Measurements from ENCODE around the gene CNGA1.
"Not testable (repeated sequence)": the region's sequence is repeated elsewhere in the genome, so short reads cannot be mapped to it uniquely, and the experiment has no call there.

CNGA1 gene

DNA sequence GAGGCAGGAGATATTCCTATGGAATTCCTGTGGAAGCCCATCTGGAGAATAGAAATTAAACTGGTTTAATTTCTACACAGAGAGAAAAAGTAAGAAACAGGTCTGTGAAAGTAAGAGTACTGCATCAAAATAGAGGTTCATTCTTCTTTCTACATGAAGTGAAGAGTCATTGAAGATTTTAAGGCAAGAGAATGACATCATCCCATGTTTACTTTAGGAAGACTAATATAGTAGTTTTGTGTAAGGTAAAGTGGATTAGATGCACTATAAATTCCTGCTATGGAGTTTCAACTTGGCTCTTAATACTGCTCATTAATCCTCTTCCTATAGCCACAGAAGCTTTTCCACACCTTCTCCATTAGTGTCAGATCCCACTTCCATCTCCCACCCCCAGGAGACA, 47.6 kb downstream of the CNGA1 start:
- DNase-seq (ENCODE audit: low read depth), result no peak

DNA sequence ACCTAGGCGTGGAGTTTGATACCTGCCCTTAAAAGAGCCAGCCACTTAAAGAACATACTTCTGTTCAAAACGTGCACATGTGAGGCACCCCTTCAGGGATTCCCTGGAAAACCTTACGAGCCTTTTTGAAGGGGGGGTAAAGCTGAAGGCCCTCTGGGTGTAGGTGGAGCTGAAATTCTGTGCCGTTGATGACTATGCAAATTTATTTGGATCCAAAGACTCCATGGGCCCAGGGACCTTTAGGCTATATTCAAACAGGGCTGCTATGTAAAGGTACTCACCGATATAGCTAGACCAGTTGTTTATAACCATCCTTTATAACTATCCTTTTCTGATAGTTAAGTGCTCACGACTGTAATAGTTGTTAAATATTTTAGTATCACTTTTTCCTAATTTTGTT, 61.8 kb downstream of the CNGA1 start:
- DNase-seq (ENCODE audit: low read depth), result no peak

DNA sequence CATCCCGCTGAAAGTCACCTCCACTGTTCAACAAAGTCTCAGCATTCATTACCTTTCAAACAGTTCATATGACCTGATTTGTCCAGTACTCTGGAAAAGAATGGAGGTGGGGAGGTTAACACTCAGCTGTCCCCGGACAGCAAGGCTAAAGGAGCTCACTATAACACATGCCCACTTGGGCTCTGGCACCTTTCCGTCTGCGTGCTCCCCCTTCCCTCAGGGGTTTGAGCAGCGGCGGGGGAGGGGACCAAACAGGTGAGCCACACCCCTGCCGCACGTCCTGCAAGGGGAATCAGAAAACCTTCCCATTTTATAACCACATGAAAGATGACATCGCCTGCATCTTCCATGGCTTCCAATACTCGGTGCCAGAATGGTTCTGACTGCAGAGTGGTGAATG, 62.2 kb downstream of the CNGA1 start:
- DNase-seq (ENCODE audit: low read depth), result no peak

DNA sequence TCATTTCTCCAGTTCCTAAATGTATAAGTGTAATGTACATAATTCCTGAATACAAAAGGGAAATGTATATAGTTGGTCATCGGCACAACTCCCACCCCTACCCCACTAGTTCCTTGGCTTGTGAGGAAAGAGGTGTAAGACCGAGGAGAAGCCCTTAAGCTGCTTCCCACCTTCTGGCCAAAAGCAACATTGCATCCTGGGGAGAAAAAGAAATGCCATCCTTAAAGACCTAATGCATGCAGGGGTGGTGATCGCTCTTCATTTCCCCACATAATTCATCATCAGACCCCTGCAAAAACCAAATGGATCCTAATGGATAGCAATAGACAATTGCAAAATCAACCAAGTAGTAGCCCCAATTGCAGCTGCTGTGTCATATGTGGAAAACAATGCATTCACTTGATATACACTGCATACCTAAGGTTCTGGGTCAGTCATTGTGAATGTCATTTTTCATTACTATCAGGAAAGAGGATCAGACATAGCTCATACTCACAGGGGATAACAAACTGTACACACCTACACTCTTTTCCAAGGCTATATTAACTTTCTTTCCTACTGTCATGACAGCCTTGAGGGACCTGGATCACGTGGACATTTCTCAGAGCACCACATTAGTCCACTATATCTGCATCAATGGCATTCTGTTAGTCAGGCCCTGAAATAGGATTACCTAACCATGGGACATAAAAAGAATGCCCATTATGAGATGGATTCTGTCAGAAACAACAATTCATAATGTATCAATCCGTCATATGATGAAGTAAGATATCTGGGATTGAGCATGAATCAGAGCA, 70.4 kb downstream of the CNGA1 start:
- no peak for DNase-seq (ENCODE audit: low read depth)

DNA sequence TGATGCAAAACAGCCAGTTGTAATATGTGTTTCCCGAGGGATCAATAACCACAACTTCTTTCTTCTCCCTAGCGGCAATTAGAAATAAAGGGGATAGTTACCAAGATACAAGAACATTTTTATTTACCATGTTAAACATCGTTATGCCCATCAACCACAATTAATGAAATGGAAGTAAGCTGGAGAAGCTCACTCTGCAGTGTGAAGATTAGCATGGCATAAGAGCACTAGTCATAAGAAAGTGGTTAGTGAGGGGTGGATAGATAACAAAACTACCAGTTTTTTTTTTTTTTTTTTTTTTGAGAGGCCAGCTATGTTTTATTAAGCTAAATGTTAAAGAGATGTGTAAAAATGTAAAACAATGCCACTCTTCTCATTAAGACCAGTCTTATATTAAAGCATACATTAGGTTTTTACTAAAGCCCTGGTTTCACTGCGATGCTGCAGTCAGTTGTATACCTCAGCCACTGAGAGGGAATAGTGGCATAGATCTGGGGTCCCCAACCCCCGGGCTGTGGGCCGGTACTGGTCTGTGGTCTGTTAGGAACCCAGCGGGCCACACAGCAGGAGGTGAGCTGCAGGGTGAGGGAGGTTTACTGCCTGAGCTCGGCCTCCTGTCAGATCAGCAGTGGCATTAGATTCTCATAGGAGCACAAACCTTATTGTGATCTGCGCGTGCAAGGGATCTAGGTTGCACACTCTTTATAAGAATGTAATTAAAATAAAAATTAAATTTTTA, 74.2 kb downstream of the CNGA1 start:
- no peak for DNase-seq (ENCODE audit: low read depth)

DNA sequence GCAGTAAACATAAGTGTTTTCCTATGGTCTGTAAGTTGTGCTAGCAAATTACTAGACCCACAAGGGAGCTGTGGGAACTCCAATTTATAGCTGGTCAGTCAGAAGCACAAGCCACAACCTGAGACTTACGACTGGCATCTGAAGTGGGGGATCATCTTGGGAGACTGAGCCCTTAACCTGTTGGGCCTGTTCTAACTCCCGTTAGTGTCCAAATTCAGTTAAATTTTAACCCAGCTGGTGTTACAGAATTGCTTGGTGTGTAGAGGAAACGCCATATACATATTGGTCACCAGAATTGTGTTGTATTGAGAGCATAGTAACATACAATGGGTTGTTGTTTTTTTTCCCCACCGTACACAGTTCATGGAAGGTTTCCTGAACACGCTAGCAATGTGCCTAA, 77.0 kb downstream of the CNGA1 start:
- DNase-seq (ENCODE audit: low read depth), result no peak

DNA sequence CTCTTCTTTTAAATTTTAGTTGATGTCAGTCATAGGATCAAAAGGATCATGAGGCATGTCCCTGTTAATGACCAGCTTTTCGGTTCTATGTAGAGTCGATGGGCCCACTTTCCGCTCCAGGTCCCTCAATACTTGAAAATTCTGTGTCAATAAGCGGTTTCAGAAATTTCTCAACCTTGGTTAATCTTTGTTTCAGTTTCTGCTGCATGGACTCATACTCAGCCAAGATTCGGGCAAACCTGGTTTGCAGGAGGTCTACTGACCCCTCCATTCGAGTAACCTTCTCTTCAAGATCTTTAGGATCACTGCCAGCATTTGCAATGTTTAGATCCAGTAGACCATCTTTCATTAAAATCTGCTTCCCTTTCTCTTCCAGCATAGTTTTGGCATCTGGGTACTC, 80.1 kb downstream of the CNGA1 start:
- DNase-seq (ENCODE audit: low read depth), result no peak

DNA sequence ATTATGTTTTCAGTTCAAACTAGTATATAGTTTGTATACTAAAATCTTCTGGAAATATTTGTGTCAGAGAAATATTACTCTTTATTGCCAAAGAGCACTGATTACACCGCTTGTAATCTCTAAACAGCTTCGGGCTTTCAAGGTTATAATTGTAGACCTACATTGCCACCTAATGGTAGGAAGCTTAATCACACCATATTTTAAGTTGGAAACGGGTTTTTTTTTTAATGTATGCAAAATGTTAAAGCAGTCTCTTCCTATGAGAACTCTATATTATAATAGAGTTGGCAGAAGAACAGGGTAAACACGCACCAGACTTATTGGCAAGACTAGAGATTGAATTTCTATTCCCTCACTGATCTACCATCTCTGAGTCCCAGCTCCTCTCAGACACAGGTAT, 82.6 kb downstream of the CNGA1 start:
- no peak for DNase-seq (ENCODE audit: low read depth)

DNA sequence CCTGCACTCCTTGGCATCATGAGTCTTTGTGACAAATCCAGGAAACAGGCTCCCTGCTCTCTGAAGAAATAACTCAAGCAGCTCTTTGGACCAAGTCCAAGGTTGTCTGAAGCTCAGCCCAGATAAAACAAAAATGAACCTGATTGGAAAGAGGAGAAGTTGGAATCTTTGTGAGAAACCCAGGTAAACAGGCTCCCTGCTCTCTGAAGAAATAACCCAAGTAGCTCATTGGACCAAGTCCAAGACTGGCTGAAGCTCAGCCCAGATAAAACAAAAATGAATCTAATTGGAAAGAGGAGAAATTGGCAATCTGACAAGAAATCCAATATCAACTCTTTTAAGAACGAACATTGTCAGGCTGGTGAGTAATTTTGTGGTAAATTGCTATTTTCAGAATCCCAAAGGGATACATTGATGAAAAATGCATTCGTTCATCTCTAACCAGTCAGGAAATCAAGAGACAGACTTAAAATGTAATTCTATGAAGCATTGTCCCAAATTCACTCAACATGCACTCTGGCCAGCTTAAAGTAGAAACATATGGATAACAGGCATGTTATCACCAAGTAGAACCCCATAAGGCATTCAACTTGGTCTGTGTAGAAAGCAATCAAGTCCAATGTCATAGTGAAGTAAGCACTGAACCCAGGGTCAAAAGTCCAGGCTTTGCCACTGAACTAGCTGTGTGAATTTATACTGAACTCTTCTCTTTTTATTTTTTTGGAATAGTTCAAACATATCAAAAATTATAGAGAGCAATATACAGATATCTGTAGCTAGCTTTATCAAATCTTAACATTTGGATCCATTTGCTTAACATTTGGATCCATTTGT, 85.3 kb downstream of the CNGA1 start:
- DNase-seq (ENCODE audit: low read depth), result peak; percentile 60

DNA sequence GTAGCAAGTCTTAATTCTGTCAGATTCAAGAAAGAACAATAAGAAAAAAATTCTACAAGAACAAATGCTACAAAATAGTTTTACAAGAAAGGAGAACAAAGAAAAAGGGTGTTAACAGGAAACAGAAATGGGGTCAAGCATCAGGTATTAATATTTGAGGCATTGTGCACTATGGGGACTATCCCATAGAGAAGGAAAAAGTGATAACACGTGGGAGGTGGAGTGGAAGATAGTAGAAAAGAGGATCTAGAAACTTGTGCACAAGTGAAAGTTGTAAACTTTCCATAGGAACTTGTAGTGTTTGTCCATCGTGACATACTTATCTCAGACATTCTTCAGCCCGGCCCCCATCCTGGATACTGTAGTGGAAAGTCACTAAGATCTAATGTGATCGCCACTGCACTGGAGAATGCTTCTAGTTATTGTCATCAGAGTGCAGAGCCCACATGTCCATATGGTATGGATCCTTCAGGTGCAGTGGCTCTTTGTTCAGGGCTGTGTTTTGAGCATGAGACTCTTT, 86.7 kb downstream of the CNGA1 start:
- DNase-seq (ENCODE audit: low read depth), result no peak

DNA sequence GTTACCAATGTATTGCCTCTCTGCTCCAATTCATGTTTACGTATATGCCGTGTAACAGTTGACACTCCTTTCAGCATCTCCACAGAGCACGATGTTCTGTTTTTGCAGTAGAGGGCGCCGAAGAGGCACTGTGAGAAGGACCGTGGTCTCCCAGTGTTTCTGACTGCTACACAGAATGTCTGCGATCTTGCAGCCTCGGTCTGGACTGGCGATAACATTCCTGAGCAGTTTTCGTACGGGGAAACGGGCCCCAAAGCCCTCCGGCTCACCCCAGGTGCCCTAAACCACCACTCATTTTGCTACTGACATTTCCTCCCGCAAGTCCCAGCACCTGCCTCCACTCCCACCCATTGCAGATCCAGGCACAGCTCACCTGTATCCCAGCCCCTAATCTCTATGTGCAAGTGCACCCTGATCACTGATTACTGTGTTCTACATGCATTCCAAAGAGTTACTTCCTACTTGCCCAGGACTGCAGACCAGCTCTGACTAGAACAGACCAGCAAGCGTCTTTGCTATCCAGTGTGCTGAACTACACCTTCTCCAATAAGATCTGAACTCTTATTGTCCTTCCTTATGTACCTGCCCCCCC, 89.7 kb downstream of the CNGA1 start:
- no peak for DNase-seq (ENCODE audit: low read depth)

DNA sequence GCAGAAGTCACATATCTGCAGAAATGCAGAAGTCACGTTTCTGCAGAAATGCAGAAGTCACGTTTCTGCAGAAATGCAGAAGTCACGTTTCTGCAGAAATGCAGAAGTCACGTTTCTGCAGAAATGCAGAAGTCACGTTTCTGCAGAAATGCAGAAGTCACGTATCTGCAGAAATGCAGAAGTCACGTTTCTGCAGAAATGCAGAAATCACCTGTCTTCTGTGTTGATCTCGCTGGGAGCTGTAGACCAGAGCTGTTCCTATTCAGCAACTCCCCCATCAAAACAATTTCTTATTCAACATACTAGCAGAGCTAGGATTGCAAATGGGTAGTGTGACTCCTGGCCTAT, 93.2 kb downstream of the CNGA1 start:
- DNase-seq (ENCODE audit: low read depth), result not testable (repeated sequence)

DNA sequence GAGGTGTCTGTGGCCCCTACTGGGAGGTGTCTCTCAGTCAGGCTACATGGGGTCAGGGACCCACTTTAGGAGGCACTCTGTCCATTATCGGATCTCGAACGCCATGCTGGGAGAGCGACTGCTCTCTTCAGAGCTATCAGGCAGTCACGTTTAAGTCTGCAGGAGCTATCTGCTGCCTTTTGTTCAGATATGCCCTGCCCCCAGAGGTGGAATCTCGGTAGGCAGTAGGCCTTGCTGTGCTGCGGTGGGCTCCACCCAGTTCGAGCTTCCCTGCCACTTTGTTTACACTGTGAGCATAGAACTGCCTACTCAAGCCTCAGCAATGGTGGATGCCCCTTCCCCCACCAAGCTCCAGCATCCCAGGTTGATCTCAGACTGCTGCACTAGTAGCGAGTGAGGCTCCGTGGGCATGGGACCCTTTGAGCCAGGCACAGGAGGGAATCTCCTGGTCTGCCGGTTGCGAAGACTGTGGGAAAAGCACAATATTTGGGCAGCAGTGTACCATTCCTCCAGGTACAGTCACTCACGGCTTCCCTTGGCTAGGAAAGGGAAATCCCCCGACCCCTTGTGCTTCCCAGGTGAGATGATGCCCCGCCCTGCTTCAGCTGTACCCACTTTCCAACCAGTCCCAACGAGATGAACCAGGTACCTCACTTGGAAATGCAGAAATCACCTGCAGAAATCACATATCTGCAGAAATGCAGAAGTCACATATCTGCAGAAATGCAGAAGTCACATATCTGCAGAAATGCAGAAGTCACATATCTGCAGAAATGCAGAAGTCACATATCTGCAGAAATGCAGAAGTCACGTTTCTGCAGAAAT, 93.8 kb downstream of the CNGA1 start:
- DNase-seq (ENCODE audit: low read depth), result not testable (repeated sequence)

DNA sequence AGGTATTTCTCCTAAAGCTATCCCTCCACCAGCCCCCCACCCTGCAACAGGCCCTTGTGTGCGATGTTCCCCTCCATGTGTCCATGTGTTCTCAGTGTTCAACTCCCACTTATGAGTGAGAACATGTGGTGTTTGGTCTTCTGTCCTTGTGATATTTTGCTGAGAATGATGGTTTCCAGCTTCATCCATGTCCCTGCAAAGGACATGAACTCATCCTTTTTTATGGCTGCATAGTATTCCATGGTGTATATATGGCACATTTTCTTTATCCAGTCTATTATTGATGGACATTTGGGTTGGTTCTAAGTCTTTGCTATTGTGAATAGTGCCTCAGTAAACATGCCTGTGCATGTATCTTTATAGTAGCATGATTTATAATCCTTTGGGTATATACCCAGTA, 99.3 kb downstream of the CNGA1 start:
- not testable (repeated sequence) for DNase-seq (ENCODE audit: low read depth)

DNA sequence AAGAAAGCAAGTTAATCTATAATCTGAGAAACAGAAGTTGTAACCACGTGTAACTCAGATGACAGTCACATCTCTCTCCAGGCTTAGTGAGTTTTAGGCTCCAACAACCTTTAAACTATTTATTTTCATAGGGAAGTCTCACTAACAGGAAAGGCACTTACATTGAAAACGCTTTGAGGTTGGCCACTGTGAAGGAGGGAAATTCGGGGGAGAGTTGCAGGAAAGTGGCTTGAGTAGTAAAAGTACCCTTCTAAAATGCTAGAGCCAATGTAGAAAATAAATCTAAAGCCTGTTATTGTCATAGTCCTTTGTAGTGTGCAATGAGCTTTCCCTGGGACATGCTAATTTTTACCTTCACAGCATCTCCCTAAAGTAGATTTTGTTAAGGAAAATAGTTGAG, 101.1 kb downstream of the CNGA1 start:
- DNase-seq (ENCODE audit: low read depth), result no peak

DNA sequence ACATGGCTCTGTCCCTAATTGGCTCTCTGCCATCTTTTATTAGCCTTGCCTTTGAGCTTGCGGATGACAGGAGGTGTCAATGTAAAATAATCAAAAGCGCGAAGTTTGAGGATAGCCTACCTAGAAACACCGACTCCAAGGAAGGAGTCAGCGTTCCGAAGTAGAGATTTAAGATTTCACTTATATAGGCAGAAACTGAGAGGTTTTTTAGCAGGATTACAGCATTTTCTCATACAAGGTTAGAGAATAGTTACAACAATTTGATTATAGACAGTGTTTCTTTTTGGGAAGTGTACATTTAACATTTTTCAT, 101.6 kb downstream of the CNGA1 start:
- DNase-seq (ENCODE audit: low read depth), result no peak

DNA sequence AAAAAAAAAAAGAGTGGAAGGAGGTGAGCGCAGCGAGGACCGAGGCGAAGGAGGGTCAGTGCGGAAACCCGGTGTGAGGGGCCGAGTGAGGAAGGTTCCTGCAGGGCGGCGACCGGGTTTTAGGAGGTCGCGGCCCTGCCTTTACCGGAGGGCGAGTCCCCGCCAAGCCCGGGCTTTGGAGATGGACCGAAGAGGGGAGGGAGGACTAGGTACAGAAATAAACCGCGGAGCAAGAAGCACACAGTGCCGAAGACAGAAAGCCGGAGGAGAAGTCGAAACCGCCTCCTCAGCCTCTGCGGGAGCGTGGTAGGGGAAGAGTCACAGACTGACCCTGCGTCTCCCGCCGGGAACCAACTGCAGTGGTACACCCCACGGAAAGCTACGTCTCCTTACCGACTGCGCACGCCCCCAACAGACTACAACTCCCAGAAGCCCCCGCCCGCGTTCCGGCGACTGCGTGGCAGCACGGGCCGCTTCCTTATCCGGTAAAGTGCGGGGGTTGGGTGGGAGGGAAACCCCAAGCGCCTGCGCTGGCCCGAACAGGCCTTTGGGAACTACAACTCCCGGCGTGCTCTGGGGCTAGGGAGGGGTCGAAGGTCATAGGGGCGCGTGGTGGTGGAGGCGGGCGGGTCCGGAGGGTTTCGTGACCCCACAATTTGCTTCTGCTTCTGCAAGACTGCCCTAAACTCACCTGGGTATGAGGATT, 102.1 kb downstream of the CNGA1 start, which contains the start of gene NFXL1:
NFXL1 (minus strand) TSS at position 364 of the 706 bp plus-strand sequence. CDS start 380 bp downstream, outside the sequence.
- peak; percentile 83 for DNase-seq (ENCODE audit: low read depth)

DNA sequence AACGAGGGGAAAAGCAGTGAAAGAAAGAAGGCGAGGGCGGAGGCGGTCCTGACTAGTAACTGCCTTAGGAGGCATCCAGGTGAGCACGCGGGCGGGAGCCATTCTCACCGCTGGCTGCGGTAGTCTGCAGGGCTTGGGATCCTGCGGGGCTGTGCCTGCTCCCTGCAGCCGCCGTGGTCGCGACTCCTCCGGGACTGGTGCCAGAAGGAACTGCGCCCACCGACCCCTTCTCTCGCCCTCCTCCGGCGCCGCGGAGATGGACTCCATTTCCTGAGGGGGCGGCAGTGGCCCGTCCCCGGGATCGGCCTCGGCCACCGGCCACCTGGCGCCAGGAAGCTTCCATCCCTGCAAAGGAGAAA, 102.6 kb downstream of the CNGA1 start:
- DNase-seq (ENCODE audit: low read depth), result no peak

DNA sequence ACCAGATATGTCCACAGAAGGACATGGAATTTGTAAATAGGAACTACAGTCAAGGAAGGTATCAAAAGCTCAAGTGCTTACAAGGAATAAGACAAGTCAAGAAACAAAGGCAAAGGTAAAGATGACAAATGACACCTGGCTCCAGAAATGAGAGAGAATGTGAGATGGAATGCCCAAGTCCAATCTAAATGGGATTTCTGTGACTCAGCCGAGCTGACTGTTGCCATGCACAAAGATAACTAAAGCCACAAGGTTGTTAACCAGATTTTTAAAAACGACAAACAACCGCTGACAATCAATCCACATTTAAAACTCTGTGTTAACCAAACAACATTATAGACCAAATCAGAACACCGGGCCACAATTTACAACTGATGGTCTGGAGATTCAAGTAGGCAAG, 103.2 kb downstream of the CNGA1 start:
- DNase-seq (ENCODE audit: low read depth), result no peak

DNA sequence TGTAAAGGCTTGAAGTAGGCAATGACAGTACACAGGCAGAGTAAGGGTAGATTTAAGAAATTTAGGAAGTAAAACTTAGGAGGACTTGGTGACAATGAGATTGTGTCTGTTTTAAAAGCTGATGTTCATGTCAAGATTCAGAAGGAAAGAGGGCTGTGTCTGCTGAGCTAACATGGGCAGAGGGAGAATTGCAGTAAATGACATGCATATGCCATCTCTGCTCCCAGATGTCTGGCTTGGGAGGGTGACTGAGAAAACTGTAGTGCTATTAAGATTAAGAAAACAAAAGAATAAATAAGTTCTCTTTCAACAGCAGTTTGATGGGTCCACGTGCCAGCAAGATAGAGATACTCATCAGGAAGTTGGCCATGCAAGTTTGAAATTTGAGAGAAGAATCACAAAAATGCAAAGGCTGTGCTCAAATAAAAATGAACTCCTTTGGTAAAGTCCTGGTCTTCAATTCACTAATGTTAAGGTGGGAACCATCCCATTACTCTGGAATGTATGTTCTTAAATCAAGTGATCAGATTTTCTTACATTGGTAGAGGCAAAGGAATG, 109.3 kb downstream of the CNGA1 start:
- DNase-seq (ENCODE audit: low read depth), result no peak
